Measurements from ENCODE around the gene DMXL2.
"Not testable (repeated sequence)": the region's sequence is repeated elsewhere in the genome, so short reads cannot be mapped to it uniquely, and the experiment has no call there.

The DMXL2 gene

GRCh38 chr15:51579012-51579411, 43.6 kb downstream of the DMXL2 start:
- in situ Hi-C loops (cut with MboI; ENCODE audit: low sequenced_read_pairs), result no loop called here

DNA sequence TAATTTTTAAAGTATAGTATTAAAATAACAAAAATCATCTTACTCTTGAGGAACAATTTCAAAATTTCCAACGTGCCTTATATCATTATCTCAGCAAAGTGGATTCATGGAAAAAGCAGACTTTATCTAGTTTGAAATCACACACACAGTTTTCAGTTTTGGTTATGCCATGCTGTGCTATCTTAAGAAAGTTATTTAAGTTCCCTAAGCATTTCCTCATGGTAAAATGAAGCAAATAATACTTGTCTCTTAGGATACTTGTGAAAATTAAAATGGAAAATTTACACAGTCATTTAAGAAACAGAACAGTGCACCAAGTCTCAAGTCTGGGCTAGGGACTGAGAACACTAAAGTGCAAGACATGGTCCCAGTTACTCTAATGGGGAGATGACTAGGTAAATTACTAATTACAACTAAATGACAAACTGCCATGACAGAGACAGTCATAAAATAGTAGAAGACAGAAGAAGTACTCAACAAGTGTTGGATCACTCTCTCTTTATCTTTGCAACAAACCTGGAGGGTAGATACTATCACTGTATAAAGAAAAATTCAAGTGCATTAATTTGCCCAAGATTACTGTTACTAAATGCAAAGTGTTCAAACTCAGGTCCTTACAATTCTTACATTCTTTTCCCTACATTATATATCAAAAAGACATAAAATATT, 44.8 kb downstream of the DMXL2 start:
- in situ Hi-C loops (cut with MboI; ENCODE audit: low sequenced_read_pairs), result no loop called here

- in situ Hi-C loops (cut with MboI; ENCODE audit: low sequenced_read_pairs), result no loop called here
Measured at GRCh38 chr15:51576911-51577500, 45.6 kb downstream of the DMXL2 start.

DNA sequence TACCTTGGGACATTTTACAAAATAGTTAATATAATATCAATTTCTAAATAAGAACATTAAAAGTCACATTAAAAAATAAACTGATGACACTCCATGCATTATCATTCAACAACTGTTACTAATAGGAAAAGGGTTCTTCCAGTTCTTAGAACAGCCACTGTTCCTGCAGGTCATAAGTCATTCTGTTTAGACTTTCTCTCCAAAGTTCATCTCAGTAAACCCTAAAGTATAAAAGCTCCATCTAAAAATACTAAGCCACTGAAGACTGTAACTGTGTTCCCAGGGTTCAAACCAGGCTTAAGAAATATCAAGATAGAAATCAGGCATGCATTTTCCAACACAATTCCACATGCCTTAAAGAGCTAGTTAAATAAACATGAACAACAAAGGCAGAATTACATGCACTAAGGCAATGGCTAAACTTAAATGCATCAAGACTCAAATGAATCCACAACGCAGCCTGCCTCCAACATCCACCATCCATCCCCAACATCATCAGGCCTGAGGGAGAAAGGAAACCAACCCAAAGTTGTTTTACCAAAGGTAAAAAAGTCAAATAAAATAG, 46.2 kb downstream of the DMXL2 start:
- in situ Hi-C loops (cut with MboI; ENCODE audit: low sequenced_read_pairs), result no loop called here

DNA sequence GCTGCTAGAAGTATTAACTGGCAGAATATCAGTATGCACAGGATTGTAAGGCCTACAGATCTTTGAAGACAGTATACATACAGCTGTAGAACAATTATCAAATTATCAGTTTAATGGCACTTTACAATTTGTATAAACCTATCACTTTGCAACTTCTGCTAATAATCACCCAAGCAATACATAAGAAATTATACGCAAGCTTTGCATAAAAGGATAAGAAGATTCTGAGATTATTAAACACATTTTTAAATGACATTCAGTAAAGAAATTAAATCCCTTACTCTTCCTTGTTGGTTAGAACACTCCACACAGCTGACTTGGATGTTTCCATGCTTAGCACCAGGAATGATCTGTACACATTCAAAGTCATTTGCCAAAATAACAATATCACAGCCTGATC, 46.8 kb downstream of the DMXL2 start:
- in situ Hi-C loops (cut with MboI; ENCODE audit: low sequenced_read_pairs), result no loop called here

DNA sequence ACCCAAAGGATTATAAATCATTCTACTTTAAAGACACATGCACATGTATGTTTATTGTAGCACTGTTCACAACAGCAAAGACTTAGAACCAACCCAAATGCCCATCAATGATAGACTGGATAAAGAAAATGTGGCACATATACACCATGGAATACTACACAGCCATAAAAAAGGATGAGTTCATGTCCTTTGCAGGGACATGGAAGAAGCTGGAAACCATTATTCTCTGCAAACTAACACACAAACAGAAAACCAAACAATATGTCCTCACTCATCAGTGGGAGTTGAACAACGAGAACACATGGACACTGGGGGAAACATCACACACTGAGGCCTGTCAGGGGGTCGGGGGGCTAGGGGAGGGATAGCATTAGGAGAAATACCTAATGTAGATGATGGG, 49.2 kb downstream of the DMXL2 start:
- in situ Hi-C loops (cut with MboI; ENCODE audit: low sequenced_read_pairs), result not testable (repeated sequence)

DNA sequence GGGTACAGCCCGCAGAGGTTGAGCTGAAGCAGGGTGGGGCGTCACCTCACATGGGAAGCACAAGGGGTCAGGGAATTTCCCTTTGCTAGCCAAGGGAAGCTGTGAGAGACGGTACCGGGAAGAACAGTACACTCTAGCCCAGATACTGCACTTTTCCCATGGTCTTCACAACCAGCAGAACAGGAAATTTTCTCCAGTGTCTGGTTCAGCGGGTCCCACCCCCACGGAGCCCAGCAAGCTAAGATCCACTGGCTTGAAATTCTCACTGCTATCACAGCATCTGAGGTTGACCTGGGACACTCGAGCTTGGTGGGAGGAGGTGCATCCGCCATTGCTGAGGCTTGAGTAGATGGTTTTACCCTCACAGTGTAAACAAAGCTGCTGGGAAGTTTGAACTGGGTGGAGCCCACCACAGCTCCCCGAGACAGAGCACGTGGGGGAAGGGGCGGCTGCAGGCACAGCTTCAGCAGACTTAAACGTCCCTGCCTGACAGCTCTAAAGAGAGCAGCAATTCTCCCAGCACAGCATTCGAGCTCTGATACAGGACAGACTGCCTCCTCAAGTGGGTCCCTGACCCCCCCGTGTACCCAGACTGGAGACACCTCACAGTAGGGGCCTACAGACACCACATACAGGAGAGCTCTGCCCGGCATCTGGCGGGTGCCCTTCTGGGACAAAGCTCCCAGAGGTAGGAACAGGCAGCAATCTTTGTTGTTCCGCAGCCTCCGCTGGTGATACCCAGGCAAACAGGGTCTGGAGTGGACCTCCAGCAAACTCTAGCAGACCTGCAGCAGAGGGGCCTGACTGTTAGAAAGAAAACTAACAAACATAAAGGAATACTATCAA, 53.4 kb downstream of the DMXL2 start:
- in situ Hi-C loops (cut with MboI; ENCODE audit: low sequenced_read_pairs), result not testable (repeated sequence)

GRCh38 chr15:51561271-51561670, 61.3 kb downstream of the DMXL2 start:
- in situ Hi-C loops (cut with MboI; ENCODE audit: low sequenced_read_pairs), result no loop called here

DNA sequence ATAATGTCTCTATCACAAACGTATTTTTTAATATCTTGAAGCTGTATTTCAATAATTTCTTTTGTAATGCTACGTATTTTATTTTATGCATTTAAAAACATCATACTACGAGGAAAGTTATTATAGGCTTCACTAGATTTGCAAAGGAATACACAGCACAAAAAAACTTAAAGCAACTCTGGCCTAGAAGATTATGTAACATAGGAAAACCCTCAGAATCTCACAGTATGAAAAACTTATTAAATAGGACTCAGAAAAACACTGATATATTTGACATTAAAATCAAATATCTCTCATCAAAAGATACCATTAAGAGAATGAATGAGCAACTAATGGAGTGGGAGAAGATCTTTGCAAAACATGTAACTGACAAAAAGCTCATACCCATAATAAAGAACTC, 63.7 kb downstream of the DMXL2 start:
- in situ Hi-C loops (cut with MboI; ENCODE audit: low sequenced_read_pairs), result no loop called here

- in situ Hi-C loops (cut with MboI; ENCODE audit: low sequenced_read_pairs), result no loop called here
Measured at GRCh38 chr15:51558411-51558810, 64.2 kb downstream of the DMXL2 start.

- in situ Hi-C loops (cut with MboI; ENCODE audit: low sequenced_read_pairs), result no loop called here
Measured at GRCh38 chr15:51550841-51551240, 71.7 kb downstream of the DMXL2 start.

- in situ Hi-C loops (cut with MboI; ENCODE audit: low sequenced_read_pairs), result no loop called here
Measured at GRCh38 chr15:51547656-51548055, 74.9 kb downstream of the DMXL2 start.

DNA sequence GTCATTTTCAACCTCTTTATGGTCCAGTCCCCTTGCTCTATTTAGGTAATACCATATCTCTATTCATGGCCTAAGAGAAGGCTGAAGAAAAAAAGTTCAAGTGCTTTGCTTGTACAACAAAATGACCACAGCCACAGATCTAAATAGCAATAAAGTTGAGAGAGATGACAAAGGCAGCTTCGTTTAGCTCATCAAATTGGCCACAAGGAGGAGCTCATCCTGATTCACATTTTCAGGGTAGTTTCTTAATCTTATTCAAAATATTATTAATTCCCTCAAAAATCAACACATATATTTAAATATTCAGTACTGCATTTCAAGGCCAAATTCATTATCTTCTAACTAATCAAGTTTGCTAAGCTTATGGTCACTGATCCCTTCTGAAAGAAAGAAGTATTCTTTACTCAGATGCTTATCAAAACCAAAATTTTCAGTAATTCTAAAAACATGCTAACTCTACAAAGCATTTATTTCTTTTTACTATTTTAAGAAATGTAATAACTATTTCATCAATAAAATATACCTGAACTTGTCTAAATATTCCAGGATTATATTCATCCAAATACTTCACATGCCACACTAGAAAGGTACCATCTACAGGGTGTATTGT, 85.5 kb downstream of the DMXL2 start:
- in situ Hi-C loops (cut with MboI; ENCODE audit: low sequenced_read_pairs), result no loop called here

DNA sequence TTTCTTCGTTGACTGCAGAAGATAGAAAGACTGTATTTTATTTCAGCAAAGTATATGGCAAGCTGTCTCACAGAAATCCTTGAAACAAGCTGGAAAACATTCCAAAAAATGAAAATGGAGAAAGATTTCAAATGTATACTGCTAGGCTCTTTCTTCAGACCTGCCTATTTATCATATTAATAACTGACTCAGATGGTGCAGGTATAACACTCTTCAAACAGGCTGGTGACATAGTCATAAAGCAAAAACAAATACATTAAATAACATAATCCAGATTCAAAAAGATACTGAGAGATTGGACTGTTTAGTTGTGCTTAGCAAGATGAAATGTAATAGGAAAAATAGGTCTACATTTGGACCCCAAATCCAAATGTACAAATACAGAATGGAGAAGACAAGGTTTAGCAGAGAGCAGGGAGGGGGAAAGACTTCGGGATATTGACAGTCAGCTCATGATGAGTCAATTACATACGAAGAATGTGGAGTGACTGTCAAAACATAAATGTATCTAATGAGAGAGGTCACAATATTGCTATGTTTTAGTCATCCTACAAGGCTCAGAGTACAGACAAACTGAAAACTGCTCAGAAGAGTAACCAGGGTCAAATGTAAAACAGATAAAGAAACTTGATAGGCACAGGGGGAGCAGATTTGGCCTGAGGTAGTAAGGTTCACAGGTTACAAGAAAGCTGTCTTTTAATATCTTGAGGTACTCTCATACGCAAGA, 88.7 kb downstream of the DMXL2 start:
- in situ Hi-C loops (cut with MboI; ENCODE audit: low sequenced_read_pairs), result no loop called here

DNA sequence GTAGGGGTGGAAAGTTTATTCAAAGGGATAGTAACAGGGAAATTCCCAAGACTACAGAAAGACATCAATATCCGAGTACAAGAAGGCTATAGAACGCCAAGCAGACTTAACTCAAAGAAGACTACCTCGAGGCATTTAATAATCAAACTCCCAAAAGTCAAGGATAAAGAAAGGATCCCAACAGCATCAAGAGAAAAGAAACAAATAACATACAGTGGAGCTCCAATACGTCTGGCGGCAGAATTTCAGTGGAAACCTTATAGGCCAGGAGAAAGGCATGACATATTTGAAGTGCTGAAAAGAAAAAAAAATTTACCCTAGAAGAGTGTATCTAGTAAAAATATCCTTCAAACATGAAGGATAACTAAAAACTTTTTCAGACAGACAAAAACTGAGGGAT, 95.6 kb downstream of the DMXL2 start:
- in situ Hi-C loops (cut with MboI; ENCODE audit: low sequenced_read_pairs), result no loop called here

GRCh38 chr15:51524376-51524775, 98.2 kb downstream of the DMXL2 start:
- in situ Hi-C loops (cut with MboI; ENCODE audit: low sequenced_read_pairs), result no loop called here

- in situ Hi-C loops (cut with MboI; ENCODE audit: low sequenced_read_pairs), result no loop called here
Measured at GRCh38 chr15:51516291-51516690, 106.3 kb downstream of the DMXL2 start.

GRCh38 chr15:51505251-51505650, 117.3 kb downstream of the DMXL2 start:
- in situ Hi-C loops (cut with MboI; ENCODE audit: low sequenced_read_pairs), result no loop called here

GRCh38 chr15:51503003-51503402, 119.6 kb downstream of the DMXL2 start:
- in situ Hi-C loops (cut with MboI; ENCODE audit: low sequenced_read_pairs), result no loop called here

DNA sequence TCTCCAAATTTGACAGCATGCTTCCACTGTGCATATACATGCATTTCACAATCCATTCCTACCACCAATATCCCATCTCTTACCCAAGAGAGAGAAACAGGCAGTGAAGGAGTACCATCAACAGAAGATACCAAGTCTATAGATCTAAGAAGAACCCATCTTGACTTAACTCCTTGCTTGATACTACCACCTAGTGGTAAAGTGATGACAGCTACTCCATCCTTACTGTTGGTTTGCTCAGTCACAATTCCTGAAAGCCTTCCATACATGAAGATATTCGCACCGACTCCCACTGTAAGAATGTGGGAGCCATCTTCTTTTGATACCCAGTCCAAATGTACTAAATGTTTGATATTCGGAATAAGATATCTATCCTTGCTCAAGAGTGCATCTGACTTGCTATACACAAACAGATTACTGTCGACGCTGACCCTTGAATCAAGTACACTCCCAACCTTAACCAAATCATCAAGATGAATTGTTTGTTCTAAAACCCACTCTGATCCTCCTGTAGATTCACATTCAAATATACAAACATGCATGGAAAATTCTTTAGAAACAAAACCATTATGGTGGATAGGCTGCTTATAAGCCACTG, 123.1 kb downstream of the DMXL2 start:
- in situ Hi-C loops (cut with MboI; ENCODE audit: low sequenced_read_pairs), result no loop called here

All from hTERT RPE-1 (cell line).